Keratinocyte (primary cell): Measurements from ENCODE around the gene APOL3. TPM values are rescaled to one million over a fixed set of nuclear protein-coding genes. Genes with fewer than 3 reads are reported as not detected.

Source experiments
- DNase-seq: peaks from one replicate; pipeline ENCODE4 v3.0.0-alpha.2; 2011; ENCODE audit warnings: low read depth, missing footprints, low spot score
- FAIRE-seq: peaks from 2 replicates; lab custom pipeline; 2011; peaks lifted over from hg19 to GRCh38; lab: Jason Lieb, UNC
- H2AFZ ChIP-seq: 2 replicates; pipeline ENCODE4 v1.6.0; 2012; ENCODE audit warnings: low read length, control low read depth, inconsistent platforms; ENCODE audit not compliant: control insufficient read depth
- H3K27ac ChIP-seq: 2 replicates; pipeline ENCODE4 v1.5.1; 2011; ENCODE audit warnings: low read length; ENCODE audit not compliant: control insufficient read depth, insufficient read depth
- H3K27me3 ChIP-seq: 3 replicates; pipeline ENCODE4 v1.6.0; 2011; ENCODE audit warnings: low read length; ENCODE audit not compliant: control insufficient read depth, insufficient read depth; ENCODE audit errors: extremely low read depth
- H3K36me3 ChIP-seq, 2 experiments: 2 replicates in 1 of 2; 3 replicates in 1 of 2; pipeline ENCODE4 v1.5.1; 2011; ENCODE audit warnings: low read length in 2 of 2, mild to moderate bottlenecking in 1 of 2; ENCODE audit not compliant: control insufficient read depth in 2 of 2, insufficient read depth in 2 of 2; ENCODE audit errors: extremely low read depth in 1 of 2
- H3K4me1 ChIP-seq: 3 replicates; pipeline ENCODE4 v1.5.1; 2011; ENCODE audit warnings: low read length; ENCODE audit not compliant: control insufficient read depth, insufficient read depth; ENCODE audit errors: extremely low read depth
- H3K4me2 ChIP-seq: 3 replicates; pipeline ENCODE4 v1.6.0; 2011; ENCODE audit warnings: low read depth, low read length; ENCODE audit not compliant: control insufficient read depth, insufficient read depth; ENCODE audit errors: extremely low read depth
- H3K4me3 ChIP-seq, 3 experiments: fragments of 200-600 bp in 1 of 3; sonication (generic) in 1 of 3; 2 replicates in 2 of 3; 3 replicates in 1 of 3; pipeline ENCODE4 v1.5.1; 2011 to 2016; ENCODE audit warnings: low read length in 3 of 3, mild to moderate bottlenecking in 3 of 3, control low read depth in 2 of 3, inconsistent platforms in 1 of 3, low read depth in 1 of 3, mixed read lengths in 1 of 3, mixed run types in 1 of 3, moderate library complexity in 1 of 3; ENCODE audit not compliant: control insufficient read depth in 2 of 3, insufficient read depth in 2 of 3; ENCODE audit errors: extremely low read depth in 1 of 3
- H3K79me2 ChIP-seq: 2 replicates; pipeline ENCODE4 v1.6.0; 2012; ENCODE audit warnings: low read length; ENCODE audit not compliant: control insufficient read depth, insufficient read depth
- H3K9ac ChIP-seq: 3 replicates; pipeline ENCODE4 v1.6.0; 2011; ENCODE audit warnings: low read length; ENCODE audit not compliant: control insufficient read depth, insufficient read depth; ENCODE audit errors: extremely low read depth
- H3K9me1 ChIP-seq: 3 replicates; pipeline ENCODE4 v1.6.0; 2011; ENCODE audit warnings: low read length; ENCODE audit not compliant: control insufficient read depth, insufficient read depth; ENCODE audit errors: extremely low read depth
- H3K9me3 ChIP-seq: 2 replicates; pipeline ENCODE4 v1.5.1; 2012; ENCODE audit warnings: low read depth, low read length; ENCODE audit not compliant: control insufficient read depth
- H4K20me1 ChIP-seq: 3 replicates; pipeline ENCODE4 v1.6.0; 2011; ENCODE audit warnings: low read length; ENCODE audit not compliant: control insufficient read depth, insufficient read depth; ENCODE audit errors: extremely low read depth
- CTCF ChIP-seq, 3 experiments: IDR thresholded peaks in 1 of 3; conservative IDR thresholded peaks in 1 of 3; optimal IDR thresholded peaks in 1 of 3; 2 replicates in 2 of 3; 3 replicates in 1 of 3; pipeline versions ENCODE3 to v1.5.1; 2011; ENCODE audit warnings: low read length in 3 of 3, mild to moderate bottlenecking in 3 of 3, moderate library complexity in 2 of 3, control low read depth in 1 of 3, inconsistent platforms in 1 of 3; ENCODE audit not compliant: insufficient read depth in 2 of 3; ENCODE audit errors: extremely low read depth in 1 of 3
- EZH2 ChIP-seq: IDR thresholded peaks from one replicate; pipeline ENCODE4 v1.6.1; 2012; ENCODE audit warnings: inconsistent platforms, mild to moderate bottlenecking, low read length, moderate library complexity
- dilution Hi-C: fragments of 300-500 bp; cut with MboI; formaldehyde crosslinking; loops from one replicate; pipeline ENCODE4 v1.7.0; 2020; ENCODE audit warnings: low sequenced_read_pairs; ENCODE audit not compliant: extremely low pct_ligation_motif_present
- polyA plus RNA-seq, 5 experiments: library from polyadenylated mRNA; depleted of rRNA in 3 of 5; stranded (reverse) in 3 of 5; stranded (forward) in 1 of 5; unstranded in 1 of 5; fragments of >200 nt; gene quantifications; 1 replicate in 1 of 5; 2 replicates in 3 of 5; 3 replicates in 1 of 5; pipeline versions ENCODE4 v1.2.1 to v1.2.3, GENCODE V29; 2011 to 2012; ENCODE audit warnings: missing spikeins in 2 of 5, low read depth in 1 of 5, low replicate concordance in 1 of 5

The APOL3 gene
- polyA plus RNA-seq, 1 donor (not counting 4 experiments of a cell fraction or from before 2014, with no cell fraction given): 0.92 TPM

- dilution Hi-C loops: no loop called here
- H3K9me3 ChIP-seq: no peaks in the 10 kb centered on the region
- no peak overlapping the region for H3K4me2 ChIP-seq
- no peak overlapping the region for H3K4me3 ChIP-seq
- no peaks in the 10 kb centered on the region for H3K36me3 ChIP-seq
- no peaks in the 10 kb centered on the region for H3K79me2 ChIP-seq
- TF ChIP-seq EZH2: no peak
- TF ChIP-seq CTCF (optimal IDR thresholded peaks at IDR 0.05 in 1 of 3, IDR thresholded peaks at IDR 0.05 in 1 of 3, conservative IDR thresholded peaks at IDR 0.05 in 1 of 3; ENCODE audit: extremely low read depth in 1 of 3, insufficient read depth in 2 of 3, low read length in 3 of 3): no peak
- no peaks in the 10 kb centered on the region for H3K9me1 ChIP-seq
- no peak overlapping the region for H3K9ac ChIP-seq
- no peak overlapping the region for H2AFZ ChIP-seq
- no peaks in the 10 kb centered on the region for H3K27me3 ChIP-seq
- FAIRE-seq: no peak
- DNase-seq: no peak
- H3K27ac ChIP-seq: no peak overlapping the region
- no peaks in the 10 kb centered on the region for H3K4me1 ChIP-seq
- H4K20me1 ChIP-seq: no peaks in the 10 kb centered on the region
Measured at GRCh38 chr22:36104435-36104834, 56.1 kb downstream of the APOL3 start.

- Histone ChIP-seq H3K9me3 (no peaks in the 10 kb centered on the region), H3K4me3 (no peak overlapping the region), H3K9ac (no peak overlapping the region), H3K79me2 (no peaks in the 10 kb centered on the region), H3K9me1 (no peaks in the 10 kb centered on the region), H3K4me2 (no peak overlapping the region), H3K4me1 (no peaks in the 10 kb centered on the region), H3K27ac (no peak overlapping the region), H2AFZ (no peak overlapping the region), H3K36me3 (no peaks in the 10 kb centered on the region), H4K20me1 (no peaks in the 10 kb centered on the region), H3K27me3 (no peaks in the 10 kb centered on the region)
- DNase-seq (no peak), FAIRE-seq (no peak)
- dilution Hi-C loops: no loop called here
- no peak for TF ChIP-seq EZH2
Measured at GRCh38 chr22:36103891-36104290, 56.7 kb downstream of the APOL3 start.

DNA sequence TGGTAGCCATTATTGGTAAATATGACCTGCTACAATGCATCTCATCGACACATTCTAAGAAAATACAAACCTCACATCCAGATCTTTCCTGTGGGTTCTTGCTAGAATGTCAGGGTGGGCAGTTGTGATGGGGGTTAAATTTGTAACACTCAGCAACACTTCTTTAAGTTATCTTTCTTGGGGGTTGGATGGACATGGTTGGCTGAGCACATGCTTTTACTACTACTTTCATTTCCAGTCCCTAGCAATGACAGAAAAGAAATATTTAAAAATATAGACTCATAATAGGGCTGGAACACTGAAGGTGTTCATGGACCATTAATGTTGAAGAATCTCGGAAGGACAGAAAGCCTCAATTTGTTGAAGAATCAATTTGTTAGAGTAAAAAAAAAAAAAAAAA lies 57.6 kb downstream of the APOL3 start:
- no peak for FAIRE-seq

More for the DNA sequence above, 57.6 kb downstream of the APOL3 start:
- no peaks in the 10 kb centered on the region for H3K27me3 ChIP-seq
- H3K9me3 ChIP-seq: no peaks in the 10 kb centered on the region
- no peak overlapping the region for H3K27ac ChIP-seq
- no peak overlapping the region for H3K4me2 ChIP-seq
- H3K36me3 ChIP-seq: no peaks in the 10 kb centered on the region
- no peaks in the 10 kb centered on the region for H3K79me2 ChIP-seq
- TF ChIP-seq CTCF (optimal IDR thresholded peaks at IDR 0.05 in 1 of 3, IDR thresholded peaks at IDR 0.05 in 1 of 3, conservative IDR thresholded peaks at IDR 0.05 in 1 of 3; ENCODE audit: extremely low read depth in 1 of 3, insufficient read depth in 2 of 3, low read length in 3 of 3): no peak
- TF ChIP-seq EZH2: no peak
- no peak for DNase-seq
- no peaks in the 10 kb centered on the region for H3K4me1 ChIP-seq
- H4K20me1 ChIP-seq: no peaks in the 10 kb centered on the region
- no peaks in the 10 kb centered on the region for H3K9me1 ChIP-seq
- dilution Hi-C loops: no loop called here
- no peak overlapping the region for H3K4me3 ChIP-seq
- H2AFZ ChIP-seq: no peak overlapping the region
- H3K9ac ChIP-seq: no peak overlapping the region
